OCI-LY7 (cell line): ENCODE results near the gene GLRA3. TPM values are rescaled to one million over a fixed set of nuclear protein-coding genes. Genes with fewer than 3 reads are reported as not detected.

Experiments
- BruUV-seq: library from RNA; stranded (reverse); fragments of 400-500 nt; replicated peaks from 2 replicates; lab custom pipeline; 2021; lab: Mats Ljungman, UMichigan
- CTCF ChIA-PET: fragments of 300-600 bp; sonication (Branson Sonifier 250); formaldehyde crosslinking; loops from one replicate; lab custom pipeline; 2022; ENCODE audit warnings: antibody characterized with exemption; ENCODE audit not compliant: unreplicated experiment; lab: Charles Lee
- POLR2A ChIA-PET: fragments of 300-600 bp; sonication (Branson Sonifier 250); formaldehyde crosslinking; loops from one replicate; lab custom pipeline; 2022; ENCODE audit warnings: antibody characterized with exemption; lab: Charles Lee
- DNase-seq: peaks from one replicate; pipeline ENCODE4 v3.0.0-alpha.2; 2015; ENCODE audit warnings: low spot score
- H2AFZ ChIP-seq: fragments of 200-600 bp; sonication (generic), shearing (Covaris generic); 2 replicates; pipeline ENCODE4 v1.6.1; 2014; ENCODE audit warnings: mild to moderate bottlenecking, antibody characterized with exemption, low read length, moderate library complexity
- H3K27ac ChIP-seq: fragments of 200-600 bp; sonication (generic); 2 replicates; pipeline ENCODE4 v1.5.1; 2014; ENCODE audit warnings: mixed run types, low read depth, mild to moderate bottlenecking, moderate library complexity, low read length, inconsistent platforms; ENCODE audit not compliant: poor library complexity, severe bottlenecking
- H3K36me3 ChIP-seq: fragments of 200-600 bp; sonication (generic); 2 replicates; pipeline ENCODE4 v1.6.1; 2014; ENCODE audit warnings: mild to moderate bottlenecking, antibody characterized with exemption, low read length, moderate library complexity, mixed read lengths; ENCODE audit not compliant: insufficient read depth
- H3K4me1 ChIP-seq: fragments of 200-600 bp; sonication (generic); 2 replicates; pipeline ENCODE4 v1.5.1; 2014; ENCODE audit warnings: mild to moderate bottlenecking, low read length; ENCODE audit not compliant: insufficient read depth, poor library complexity, severe bottlenecking
- H3K4me2 ChIP-seq: fragments of 200-600 bp; sonication (generic); 2 replicates; pipeline ENCODE4 v1.6.1; 2014; ENCODE audit warnings: mild to moderate bottlenecking, low read length
- H3K4me3 ChIP-seq: fragments of 200-600 bp; sonication (generic); 2 replicates; pipeline ENCODE4 v1.5.1; 2014; ENCODE audit warnings: mild to moderate bottlenecking, low read depth, low read length; ENCODE audit not compliant: poor library complexity, severe bottlenecking
- H3K79me2 ChIP-seq: fragments of 200-600 bp; sonication (generic); 2 replicates; pipeline ENCODE4 v1.6.1; 2016; ENCODE audit warnings: low read depth, mild to moderate bottlenecking, low read length, moderate library complexity, mixed read lengths; ENCODE audit not compliant: insufficient read depth
- H3K9me2 ChIP-seq: fragments of 200-600 bp; sonication (generic); 2 replicates; pipeline ENCODE4 v1.6.1; 2016; ENCODE audit warnings: mild to moderate bottlenecking, low read length, mixed read lengths; ENCODE audit not compliant: insufficient read depth
- H3K9me3 ChIP-seq: fragments of 200-600 bp; sonication (generic); 2 replicates; pipeline ENCODE4 v1.6.1; 2014; ENCODE audit warnings: mild to moderate bottlenecking, mixed run types, low read length, mixed read lengths
- H4K20me1 ChIP-seq: fragments of 200-600 bp; sonication (generic); 2 replicates; pipeline ENCODE4 v1.6.1; 2014; ENCODE audit warnings: mild to moderate bottlenecking, antibody characterized with exemption, low read length, moderate library complexity, mixed read lengths; ENCODE audit not compliant: insufficient read depth
- EZH2phosphoT487 ChIP-seq: fragments of 200-600 bp; sonication (generic); IDR thresholded peaks from 2 replicates; pipeline ENCODE4 v1.6.1; 2018; ENCODE audit warnings: low read depth, borderline replicate concordance, mild to moderate bottlenecking, mixed run types, antibody characterized with exemption, low read length, moderate library complexity, mixed read lengths
- intact Hi-C: fragments of 100-400 bp; cut with micrococcal nuclease; formaldehyde crosslinking; loops from one replicate; pipeline ENCODE4 v1.10.0; 2022; ENCODE audit not compliant: unreplicated experiment
- total RNA-seq, 2 experiments: library from RNA; depleted of rRNA in 1 of 2; stranded (reverse); fragments of >200 nt in 1 of 2; shearing (Covaris generic) in 1 of 2; gene quantifications; 2 replicates each; pipeline ENCODE4 v1.2.3, GENCODE V29; 2014 to 2022
- TF ChIP-seq, protein P1 (sequence below): fragments of 200-600 bp; sonication (generic); conservative IDR thresholded peaks from 2 replicates; pipeline ENCODE4 v1.5.1; 2014; ENCODE audit warnings: mild to moderate bottlenecking, antibody characterized with exemption, low read length, moderate library complexity, mixed read lengths

GLRA3 gene
- total RNA-seq, 2 experiments from 2014 or later, result 0.92 to 1.6 TPM

DNA sequence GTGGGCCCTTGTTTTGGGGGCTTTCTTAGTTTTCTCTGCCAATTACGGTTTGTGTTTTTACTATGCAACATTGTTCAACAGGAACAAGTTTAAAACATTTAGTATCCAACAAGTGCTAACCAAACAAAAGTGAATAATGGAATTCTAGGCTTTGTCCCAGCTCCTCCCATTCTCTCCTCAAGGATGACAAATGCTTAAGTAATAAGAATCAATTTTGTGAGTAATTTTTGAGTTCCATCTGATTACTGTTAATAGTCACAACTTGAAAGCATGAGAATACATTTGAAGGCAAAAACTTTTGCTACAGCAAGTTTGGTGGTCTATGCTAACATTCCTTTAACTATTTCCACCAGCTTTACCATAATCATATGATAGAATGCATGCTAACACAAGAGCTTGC, 228.7 kb downstream of the GLRA3 start:
- Histone ChIP-seq H4K20me1 (no peaks in the 10 kb centered on the region), H3K4me2 (no peak overlapping the region), H3K9me2 (no peaks in the 10 kb centered on the region), H3K36me3 (no peaks in the 10 kb centered on the region), H2AFZ (no peak overlapping the region), H3K27ac (no peak overlapping the region), H3K4me1 (no peaks in the 10 kb centered on the region), H3K9me3 (no peaks in the 10 kb centered on the region), H3K4me3 (no peak overlapping the region), H3K79me2 (no peaks in the 10 kb centered on the region)
- POLR2A ChIA-PET, result no interaction called here
- no peak for TF ChIP-seq EZH2phosphoT487
- TF ChIP-seq, protein P1, sequence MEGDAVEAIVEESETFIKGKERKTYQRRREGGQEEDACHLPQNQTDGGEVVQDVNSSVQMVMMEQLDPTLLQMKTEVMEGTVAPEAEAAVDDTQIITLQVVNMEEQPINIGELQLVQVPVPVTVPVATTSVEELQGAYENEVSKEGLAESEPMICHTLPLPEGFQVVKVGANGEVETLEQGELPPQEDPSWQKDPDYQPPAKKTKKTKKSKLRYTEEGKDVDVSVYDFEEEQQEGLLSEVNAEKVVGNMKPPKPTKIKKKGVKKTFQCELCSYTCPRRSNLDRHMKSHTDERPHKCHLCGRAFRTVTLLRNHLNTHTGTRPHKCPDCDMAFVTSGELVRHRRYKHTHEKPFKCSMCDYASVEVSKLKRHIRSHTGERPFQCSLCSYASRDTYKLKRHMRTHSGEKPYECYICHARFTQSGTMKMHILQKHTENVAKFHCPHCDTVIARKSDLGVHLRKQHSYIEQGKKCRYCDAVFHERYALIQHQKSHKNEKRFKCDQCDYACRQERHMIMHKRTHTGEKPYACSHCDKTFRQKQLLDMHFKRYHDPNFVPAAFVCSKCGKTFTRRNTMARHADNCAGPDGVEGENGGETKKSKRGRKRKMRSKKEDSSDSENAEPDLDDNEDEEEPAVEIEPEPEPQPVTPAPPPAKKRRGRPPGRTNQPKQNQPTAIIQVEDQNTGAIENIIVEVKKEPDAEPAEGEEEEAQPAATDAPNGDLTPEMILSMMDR, result no peak
- no peak for DNase-seq
- intact Hi-C loops, result no loop called here
- CTCF ChIA-PET, result no interaction called here
- BruUV-seq, result no TSS peak

DNA sequence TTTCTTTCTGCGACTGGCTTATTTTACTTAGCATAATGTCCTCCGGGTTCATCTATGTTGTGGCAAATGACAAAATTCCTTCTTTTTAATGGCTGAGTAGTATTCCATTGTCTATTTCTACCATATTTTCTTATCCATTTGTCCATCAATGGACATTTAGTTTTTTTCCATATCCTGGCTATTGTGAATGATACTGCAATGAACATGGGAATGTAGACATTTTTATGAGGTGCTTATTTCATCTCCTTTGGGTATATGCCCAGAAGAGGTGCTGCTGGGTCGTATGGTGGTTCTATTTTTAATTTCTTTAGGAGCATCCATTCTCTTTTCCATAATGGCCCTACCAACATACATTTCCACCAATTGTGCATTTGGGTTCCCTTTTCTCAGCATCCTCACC, 230.2 kb downstream of the GLRA3 start:
- no peaks in the 10 kb centered on the region for H3K9me2 ChIP-seq
- ChIA-PET POLR2A (no interaction called here), CTCF (no interaction called here)
- TF ChIP-seq EZH2phosphoT487, result no peak
- TF ChIP-seq, protein P1, result no peak
- no peaks in the 10 kb centered on the region for H3K4me1 ChIP-seq
- no peak overlapping the region for H3K4me2 ChIP-seq
- H2AFZ ChIP-seq, result no peak overlapping the region
- no peaks in the 10 kb centered on the region for H3K79me2 ChIP-seq
- BruUV-seq, result no TSS peak
- no peak overlapping the region for H3K4me3 ChIP-seq
- no peaks in the 10 kb centered on the region for H4K20me1 ChIP-seq
- intact Hi-C loops, result no loop called here
- H3K36me3 ChIP-seq, result no peaks in the 10 kb centered on the region
- no peaks in the 10 kb centered on the region for H3K9me3 ChIP-seq
- no peak for DNase-seq
- H3K27ac ChIP-seq, result no peak overlapping the region

DNA sequence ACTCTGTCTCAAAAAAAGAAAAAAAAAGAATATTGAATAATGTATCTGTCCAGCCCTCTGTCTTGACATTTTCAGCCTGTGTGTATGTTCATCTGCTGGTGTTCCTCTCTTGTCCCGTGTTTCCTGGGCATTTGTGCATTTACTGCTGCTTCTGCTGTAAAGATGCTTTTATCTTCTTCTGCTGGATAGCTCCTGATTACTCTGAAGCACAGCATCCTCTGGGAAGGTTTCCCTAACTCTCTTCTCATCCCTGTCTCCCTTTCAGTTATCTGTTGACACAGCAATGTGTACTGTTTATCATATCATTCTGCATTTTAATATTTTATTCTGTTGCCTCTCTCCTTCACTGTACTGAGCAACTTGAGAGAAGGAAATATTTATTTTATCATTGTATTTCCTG, 232.5 kb downstream of the GLRA3 start:
- H3K4me3 ChIP-seq, result no peak overlapping the region
- no peaks in the 10 kb centered on the region for H3K9me3 ChIP-seq
- BruUV-seq, result no TSS peak
- intact Hi-C loops, result no loop called here
- H4K20me1 ChIP-seq, result no peaks in the 10 kb centered on the region
- no peak overlapping the region for H3K4me2 ChIP-seq
- POLR2A ChIA-PET, result interaction anchor here (1.5 kb wide), 1 partner anchor 19 kb away, joined by 5 read pairs; no protein-coding TSS in a partner anchor
- no peak for DNase-seq
- CTCF ChIA-PET, result no interaction called here
- TF ChIP-seq EZH2phosphoT487, result no peak
- TF ChIP-seq, protein P1, result no peak
- no peaks in the 10 kb centered on the region for H3K36me3 ChIP-seq
- H3K4me1 ChIP-seq, result no peaks in the 10 kb centered on the region
- H3K9me2 ChIP-seq, result no peaks in the 10 kb centered on the region
- no peak overlapping the region for H3K27ac ChIP-seq
- no peak overlapping the region for H2AFZ ChIP-seq
- no peaks in the 10 kb centered on the region for H3K79me2 ChIP-seq
